Activated CD8-positive, alpha-beta memory T cell treated with anti-CD3 and anti-CD28 coated beads, Interleukin-2, amount 10 ng/mL, durations not matched to agents 7 days and 5 days (primary cell): ENCODE measurements around the gene NAP1L5. TPM values are rescaled to one million over a fixed set of nuclear protein-coding genes. Genes with fewer than 3 reads are reported as not detected.

Experiments
- ATAC-seq: fragments of 150-1000 bp; cut with Tn5 transposase; one replicate; pipeline ENCODE4 v1.10.0; 2021; ENCODE audit warnings: moderate library complexity
- CTCF ChIA-PET: fragments of 350-600 bp; sonication (Branson Sonifier 250); formaldehyde crosslinking; loops from one replicate; lab custom pipeline; 2021; ENCODE audit warnings: antibody characterized with exemption; lab: Charles Lee
- DNase-seq: peaks from one replicate; pipeline ENCODE4 v3.0.0-alpha.2; 2020
- H3K27ac Mint-ChIP-seq: one replicate; pipeline ENCODE4 v1.8.0; 2021; ENCODE audit warnings: mild to moderate bottlenecking, mixed read lengths
- H3K27me3 Mint-ChIP-seq: one replicate; pipeline ENCODE4 v1.8.0; 2021; ENCODE audit warnings: mixed read lengths
- H3K36me3 Mint-ChIP-seq: one replicate; pipeline ENCODE4 v1.8.0; 2021; ENCODE audit warnings: mild to moderate bottlenecking, mixed read lengths
- H3K4me1 Mint-ChIP-seq: one replicate; pipeline ENCODE4 v1.8.0; 2021; ENCODE audit warnings: mixed read lengths
- H3K4me3 Mint-ChIP-seq: one replicate; pipeline ENCODE4 v1.8.0; 2021; ENCODE audit warnings: mild to moderate bottlenecking, moderate library complexity, mixed read lengths
- H3K9me3 Mint-ChIP-seq: one replicate; pipeline ENCODE4 v1.8.0; 2022; ENCODE audit warnings: low read depth, mixed read lengths
- total RNA-seq, 2 experiments: library from RNA; stranded (reverse); gene quantifications; one replicate each; pipeline ENCODE4 v1.2.3, GENCODE V29; 2021

The NAP1L5 gene
- total RNA-seq, 2 experiments from 2014 or later: 4.2 to 4.3 TPM

DNA sequence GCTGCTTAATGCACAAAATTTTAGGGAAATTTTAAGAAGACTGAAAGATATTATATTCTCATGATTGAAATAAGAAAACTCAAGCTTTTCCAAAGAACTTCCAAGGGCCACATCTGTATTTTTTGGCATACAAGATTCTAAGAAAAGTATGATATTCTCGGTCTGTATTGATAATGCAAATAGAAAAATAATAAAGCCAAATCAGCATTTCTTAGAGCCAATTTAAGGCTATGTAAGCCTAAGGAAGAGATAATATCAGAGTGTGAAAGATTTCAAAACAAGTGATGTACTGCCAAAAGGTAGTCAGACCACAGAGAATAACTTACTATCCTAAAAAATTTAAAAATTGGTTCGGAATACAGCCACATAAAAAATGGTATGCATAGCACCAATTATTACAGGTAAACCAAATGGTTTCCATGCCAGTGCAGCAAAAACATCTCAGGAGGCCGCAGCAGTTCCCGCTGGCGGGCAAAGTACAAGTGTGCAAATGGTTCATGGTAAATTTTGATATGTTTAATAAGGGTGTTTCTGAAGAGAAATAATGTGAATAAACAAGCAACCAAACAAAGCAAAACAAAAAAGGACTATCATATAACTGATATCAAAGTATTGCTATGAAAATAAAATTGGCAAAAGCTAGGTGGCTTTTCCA, 35.2 kb upstream of the NAP1L5 start:
- H3K4me3 Mint-ChIP-seq: no peak overlapping the region
- ATAC-seq (no peak), DNase-seq (no peak)
- H3K27ac Mint-ChIP-seq: no peak overlapping the region
- H3K4me1 Mint-ChIP-seq: peaks cover 4% of the 10 kb centered on the region
- H3K9me3 Mint-ChIP-seq: no peaks in the 10 kb centered on the region
- H3K36me3 Mint-ChIP-seq: peaks cover 1% of the 10 kb centered on the region
- no peaks in the 10 kb centered on the region for H3K27me3 Mint-ChIP-seq
- CTCF ChIA-PET: no interaction called here

DNA sequence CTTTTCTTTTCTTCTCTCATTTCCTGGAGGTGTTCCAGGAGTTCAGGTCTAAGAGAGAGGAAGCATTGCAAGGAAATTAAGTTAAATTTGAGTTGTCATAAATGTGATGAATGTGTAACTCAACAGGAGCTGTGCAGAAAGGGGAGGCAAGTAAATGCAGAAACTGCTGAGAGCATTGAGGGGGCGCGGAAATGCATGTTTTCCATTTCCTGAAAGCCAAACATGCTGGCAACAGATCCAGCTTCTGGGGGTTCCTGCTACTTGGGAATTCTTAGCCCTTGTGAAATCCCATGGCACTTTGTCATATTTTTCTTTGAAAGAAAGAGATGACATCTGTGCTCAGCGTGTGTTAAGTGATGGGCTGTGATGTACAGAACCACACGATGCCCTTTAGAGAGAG, 33.8 kb upstream of the NAP1L5 start:
- no peak for ATAC-seq
- CTCF ChIA-PET: no interaction called here
- H3K27me3 Mint-ChIP-seq: no peaks in the 10 kb centered on the region
- DNase-seq: no peak
- H3K36me3 Mint-ChIP-seq: peaks cover 1% of the 10 kb centered on the region
- H3K4me1 Mint-ChIP-seq: no peaks in the 10 kb centered on the region
- no peak overlapping the region for H3K4me3 Mint-ChIP-seq
- no peaks in the 10 kb centered on the region for H3K9me3 Mint-ChIP-seq
- no peak overlapping the region for H3K27ac Mint-ChIP-seq

DNA sequence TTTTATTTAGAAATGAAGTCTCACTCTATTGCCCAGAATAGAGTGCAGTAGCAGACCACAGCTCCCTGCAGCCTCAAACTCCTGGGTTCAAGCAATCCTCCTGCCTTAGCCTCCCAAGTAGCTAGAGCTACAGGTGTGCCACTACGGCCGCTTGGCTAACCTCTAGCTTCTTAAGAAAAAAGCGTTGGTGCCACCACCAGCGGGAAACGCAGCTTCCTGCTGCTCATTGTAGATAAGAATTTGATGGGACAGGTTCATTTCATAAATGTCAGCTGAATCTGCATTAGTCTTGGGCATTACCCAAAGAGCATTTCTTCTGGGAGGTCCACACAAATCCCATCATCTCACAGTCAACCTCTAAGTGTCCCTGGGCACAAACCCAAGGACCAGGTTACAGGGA, 33.2 kb upstream of the NAP1L5 start:
- DNase-seq (no peak), ATAC-seq (no peak)
- CTCF ChIA-PET: no interaction called here
- H3K27ac Mint-ChIP-seq: no peak overlapping the region
- no peak overlapping the region for H3K4me3 Mint-ChIP-seq
- H3K27me3 Mint-ChIP-seq: no peaks in the 10 kb centered on the region
- no peaks in the 10 kb centered on the region for H3K9me3 Mint-ChIP-seq
- no peaks in the 10 kb centered on the region for H3K4me1 Mint-ChIP-seq
- peaks cover 1% of the 10 kb centered on the region for H3K36me3 Mint-ChIP-seq

DNA sequence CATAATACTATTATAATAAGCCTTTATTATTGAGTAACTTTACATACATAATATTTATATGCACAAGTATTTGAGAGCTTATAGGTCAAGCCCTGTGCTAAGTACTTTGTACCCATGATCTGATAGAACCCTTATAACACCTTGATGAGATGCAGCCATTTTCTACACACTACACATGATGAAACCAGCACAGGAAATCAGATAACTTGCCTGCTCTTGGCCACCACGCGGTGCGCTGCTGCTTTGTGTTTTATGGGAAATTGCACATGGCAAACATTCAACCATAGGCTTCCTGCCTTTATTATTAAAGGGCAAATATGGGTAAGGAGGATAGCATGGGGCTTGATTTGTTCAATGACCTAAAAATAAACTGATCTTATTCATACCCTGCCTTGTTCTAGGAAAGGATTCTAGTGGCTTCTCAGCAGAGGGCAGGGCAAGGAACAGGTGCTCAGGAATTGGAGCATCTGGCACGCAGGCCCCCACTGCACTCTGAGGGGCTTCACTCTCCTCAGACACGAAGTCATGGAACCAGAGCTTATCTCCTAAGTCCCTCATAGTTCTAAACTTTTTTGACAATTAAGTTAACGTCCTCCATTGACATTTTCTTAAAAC, 31.6 kb upstream of the NAP1L5 start:
- no peaks in the 10 kb centered on the region for H3K9me3 Mint-ChIP-seq
- CTCF ChIA-PET: no interaction called here

GRCh38 chr4:88728146-88728545, 30.5 kb upstream of the NAP1L5 start:
- no peaks in the 10 kb centered on the region for H3K9me3 Mint-ChIP-seq
- peaks cover 1% of the 10 kb centered on the region for H3K36me3 Mint-ChIP-seq
- ATAC-seq (no peak), DNase-seq (no peak)
- H3K4me3 Mint-ChIP-seq: no peak overlapping the region
- no peaks in the 10 kb centered on the region for H3K27me3 Mint-ChIP-seq
- H3K27ac Mint-ChIP-seq: no peak overlapping the region
- H3K4me1 Mint-ChIP-seq: no peaks in the 10 kb centered on the region
- CTCF ChIA-PET: no interaction called here

More for the DNA sequence above, 31.6 kb upstream of the NAP1L5 start:
- Mint-ChIP-seq H3K27me3 (no peaks in the 10 kb centered on the region), H3K27ac (no peak overlapping the region), H3K4me3 (no peak overlapping the region), H3K36me3 (peaks cover 1% of the 10 kb centered on the region), H3K4me1 (no peaks in the 10 kb centered on the region)
- DNase-seq (no peak), ATAC-seq (no peak)

GRCh38 chr4:88725986-88726385, 28.4 kb upstream of the NAP1L5 start:
- no peak overlapping the region for H3K27ac Mint-ChIP-seq
- H3K4me1 Mint-ChIP-seq: no peaks in the 10 kb centered on the region
- CTCF ChIA-PET: no interaction called here
- no peak overlapping the region for H3K4me3 Mint-ChIP-seq
- H3K9me3 Mint-ChIP-seq: no peaks in the 10 kb centered on the region
- ATAC-seq (no peak), DNase-seq (no peak)
- H3K27me3 Mint-ChIP-seq: no peaks in the 10 kb centered on the region
- H3K36me3 Mint-ChIP-seq: peaks cover 3% of the 10 kb centered on the region

DNA sequence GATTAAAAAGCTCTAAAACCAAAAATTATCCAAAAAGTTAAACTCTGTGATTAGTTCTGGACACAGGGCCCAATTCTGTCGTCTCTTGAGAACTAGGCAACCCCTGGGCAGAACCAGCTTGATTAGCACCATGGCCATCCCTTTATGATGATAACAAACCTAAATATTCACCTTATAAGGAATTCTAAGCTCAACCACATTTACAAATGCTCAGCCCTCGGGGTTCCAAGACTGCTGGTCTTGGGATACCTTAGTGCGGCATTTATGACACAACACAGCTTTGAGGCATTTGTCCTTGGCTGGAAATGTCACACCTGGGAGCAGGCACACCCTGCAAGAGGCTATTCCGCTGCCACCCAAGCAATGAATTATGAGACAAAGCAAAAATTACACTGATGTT, 27.5 kb upstream of the NAP1L5 start:
- ATAC-seq: no peak
- Mint-ChIP-seq H3K27ac (no peak overlapping the region), H3K27me3 (no peaks in the 10 kb centered on the region)

GRCh38 chr4:88724406-88724805, 26.8 kb upstream of the NAP1L5 start:
- ATAC-seq: no peak
- DNase-seq: no peak
- no peak overlapping the region for H3K4me3 Mint-ChIP-seq
- H3K27me3 Mint-ChIP-seq: no peaks in the 10 kb centered on the region
- H3K36me3 Mint-ChIP-seq: peaks cover 2% of the 10 kb centered on the region
- H3K4me1 Mint-ChIP-seq: no peaks in the 10 kb centered on the region
- CTCF ChIA-PET: no interaction called here
- H3K9me3 Mint-ChIP-seq: no peaks in the 10 kb centered on the region
- no peak overlapping the region for H3K27ac Mint-ChIP-seq

More for the DNA sequence above, 27.5 kb upstream of the NAP1L5 start:
- no peak overlapping the region for H3K4me3 Mint-ChIP-seq
- CTCF ChIA-PET: interaction anchor here (0.6 kb wide), 1 partner anchor 20 kb away, joined by 3 read pairs; no protein-coding TSS in a partner anchor
- peaks cover 2% of the 10 kb centered on the region for H3K36me3 Mint-ChIP-seq
- no peak for DNase-seq
- no peaks in the 10 kb centered on the region for H3K9me3 Mint-ChIP-seq
- H3K4me1 Mint-ChIP-seq: no peaks in the 10 kb centered on the region

DNA sequence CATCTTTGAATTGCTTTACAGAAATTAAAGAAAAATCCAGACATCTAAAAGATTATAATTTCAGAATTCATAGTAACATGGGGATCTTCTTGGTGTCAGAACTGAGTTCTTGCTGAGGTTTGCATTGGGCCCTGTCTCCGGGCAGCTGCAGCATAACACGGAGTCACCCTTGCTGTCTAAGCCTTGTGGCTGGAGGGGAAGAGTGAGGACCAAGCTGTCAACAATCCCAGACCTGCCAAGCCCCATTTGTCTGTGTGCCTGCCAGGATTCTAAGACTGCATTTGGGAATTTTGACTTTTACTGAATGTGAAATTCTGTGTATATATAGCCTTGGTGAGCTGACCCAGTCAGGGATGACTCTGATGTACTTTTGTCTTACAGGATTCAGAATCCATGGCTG, 25.2 kb upstream of the NAP1L5 start:
- peaks cover 4% of the 10 kb centered on the region for H3K9me3 Mint-ChIP-seq
- ATAC-seq (no peak), DNase-seq (no peak)
- peaks cover 9% of the 10 kb centered on the region for H3K36me3 Mint-ChIP-seq
- H3K4me1 Mint-ChIP-seq: no peaks in the 10 kb centered on the region
- H3K27me3 Mint-ChIP-seq: no peaks in the 10 kb centered on the region
- CTCF ChIA-PET: interaction anchor here (1.1 kb wide), 1 partner anchor 86 kb away, joined by 3 read pairs; no protein-coding TSS in a partner anchor
- H3K4me3 Mint-ChIP-seq: no peak overlapping the region
- H3K27ac Mint-ChIP-seq: no peak overlapping the region

DNA sequence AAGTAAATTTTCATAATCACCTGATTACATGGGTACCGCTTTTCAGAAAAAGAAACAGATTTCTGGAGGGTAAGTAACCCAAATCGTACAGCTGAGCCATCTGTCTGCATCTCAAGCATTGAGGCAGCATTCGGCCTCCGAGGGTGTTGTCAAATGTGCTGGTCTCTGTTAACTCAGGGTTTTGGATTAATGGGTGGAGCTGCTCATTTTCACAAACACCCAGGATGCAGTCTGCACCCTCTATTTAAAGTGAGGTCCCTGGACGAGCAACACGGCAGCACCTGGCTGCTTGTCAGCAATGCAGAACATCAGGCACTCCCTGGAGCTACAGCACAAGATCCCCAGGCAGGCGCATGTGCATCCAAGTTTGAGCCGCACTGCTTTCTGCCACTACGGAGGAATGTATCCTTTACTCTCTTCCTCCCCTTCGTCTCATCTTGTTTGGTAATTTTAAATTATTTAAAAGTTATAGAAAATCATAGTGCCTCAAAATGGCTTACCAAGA, 24.7 kb upstream of the NAP1L5 start:
- CTCF ChIA-PET: interaction anchor here (1.1 kb wide), 1 partner anchor 86 kb away, joined by 3 read pairs; no protein-coding TSS in a partner anchor
- H3K27me3 Mint-ChIP-seq: no peaks in the 10 kb centered on the region
- peaks cover 14% of the 10 kb centered on the region for H3K36me3 Mint-ChIP-seq
- H3K4me3 Mint-ChIP-seq: no peak overlapping the region
- no peak overlapping the region for H3K27ac Mint-ChIP-seq
- H3K9me3 Mint-ChIP-seq: peaks cover 8% of the 10 kb centered on the region
- ATAC-seq (no peak), DNase-seq (no peak)
- no peaks in the 10 kb centered on the region for H3K4me1 Mint-ChIP-seq

- peaks cover 28% of the 10 kb centered on the region for H3K36me3 Mint-ChIP-seq
- no peak for ATAC-seq
- H3K27me3 Mint-ChIP-seq: no peaks in the 10 kb centered on the region
- peaks cover 13% of the 10 kb centered on the region for H3K9me3 Mint-ChIP-seq
- no peak overlapping the region for H3K27ac Mint-ChIP-seq
- no peaks in the 10 kb centered on the region for H3K4me1 Mint-ChIP-seq
- no peak for DNase-seq
- CTCF ChIA-PET: no interaction called here
- no peak overlapping the region for H3K4me3 Mint-ChIP-seq
These were observed 23.1 kb upstream of the NAP1L5 start for GRCh38 chr4:88720451-88721428.

DNA sequence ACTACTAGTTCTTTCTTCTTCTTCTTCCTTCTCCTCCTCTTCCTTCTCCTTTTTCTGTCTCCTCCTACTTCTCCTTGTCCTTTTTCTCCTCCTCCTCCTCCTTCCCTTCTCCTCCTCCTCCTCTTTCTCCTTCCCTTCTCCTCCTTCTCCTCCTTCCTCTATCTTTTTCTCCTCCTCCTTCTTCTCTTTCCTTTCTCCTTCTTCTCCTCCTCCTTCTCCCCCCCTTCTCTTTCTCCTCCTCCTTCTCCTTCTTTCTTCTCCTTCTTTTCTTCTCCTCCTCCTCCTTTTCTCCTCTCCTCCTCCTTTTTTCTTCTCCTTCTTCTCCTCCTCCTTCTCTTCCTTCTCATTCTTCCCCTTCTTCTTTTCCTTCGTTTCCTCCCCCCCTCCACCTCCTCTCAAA, 21.8 kb upstream of the NAP1L5 start:
- DNase-seq (no peak), ATAC-seq (no peak)
- CTCF ChIA-PET: no interaction called here
- Mint-ChIP-seq H3K4me1 (no peaks in the 10 kb centered on the region), H3K27me3 (no peaks in the 10 kb centered on the region), H3K4me3 (no peak overlapping the region), H3K36me3 (peaks cover 37% of the 10 kb centered on the region), H3K9me3 (peaks cover 13% of the 10 kb centered on the region), H3K27ac (no peak overlapping the region)

- ATAC-seq: no peak
- no peak overlapping the region for H3K27ac Mint-ChIP-seq
- H3K4me1 Mint-ChIP-seq: no peaks in the 10 kb centered on the region
- H3K9me3 Mint-ChIP-seq: peaks cover 15% of the 10 kb centered on the region
- H3K27me3 Mint-ChIP-seq: no peaks in the 10 kb centered on the region
- peaks cover 42% of the 10 kb centered on the region for H3K36me3 Mint-ChIP-seq
- no peak overlapping the region for H3K4me3 Mint-ChIP-seq
- CTCF ChIA-PET: interaction anchor here (0.9 kb wide), 1 partner anchor 100 kb away, joined by 3 read pairs; no protein-coding TSS in a partner anchor
- no peak for DNase-seq
These were observed 20.5 kb upstream of the NAP1L5 start for GRCh38 chr4:88718098-88718497.
